Tibial artery (tissue), 4 donors: ENCODE results near the gene TTC13.

Source experiments
- DNase-seq, 2 donors: peaks; one replicate each; pipeline ENCODE4 v3.0.0-alpha.2; 2019
- H3K27ac ChIP-seq, 2 donors: fragments of 200-600 bp; sonication (generic) in 1 of 2; 1 replicate in 1 of 2; 2 replicates in 1 of 2; pipeline ENCODE4 v1.5.1; 2018 to 2019; ENCODE audit warnings: mild to moderate bottlenecking in 1 of 2
- H3K27me3 ChIP-seq, 2 donors: fragments of 200-600 bp; sonication (generic) in 1 of 2; one replicate each; pipeline versions ENCODE4 v1.5.1 to v1.6.0; 2016 to 2019
- H3K36me3 ChIP-seq, 3 donors: fragments of 200-600 bp; sonication (generic) in 2 of 3; one replicate each; pipeline ENCODE4 v1.5.1; 2016 to 2019; ENCODE audit warnings: mild to moderate bottlenecking in 2 of 3
- H3K4me1 ChIP-seq, 4 donors: fragments of 200-600 bp; sonication (generic) in 2 of 4; 1 replicate in 3 of 4; 2 replicates in 1 of 4; pipeline ENCODE4 v1.5.1; 2016 to 2019
- H3K4me3 ChIP-seq, 2 donors: fragments of 200-600 bp; sonication (generic) in 1 of 2; 1 replicate in 1 of 2; 2 replicates in 1 of 2; pipeline ENCODE4 v1.5.1; 2018 to 2019; ENCODE audit warnings: mild to moderate bottlenecking in 2 of 2
- H3K9me3 ChIP-seq, 3 donors: fragments of 200-600 bp; sonication (generic) in 1 of 3; one replicate each; pipeline ENCODE4 v1.5.1; 2016 to 2019
- CTCF ChIP-seq, 2 experiments: fragments of 200-600 bp in 1 of 2; fragments of 450-650 bp in 1 of 2; IDR thresholded peaks; one replicate each; pipeline ENCODE4 v1.5.1; 2017 to 2019; ENCODE audit warnings: antibody characterized with exemption in 2 of 2, mild to moderate bottlenecking in 1 of 2, moderate library complexity in 1 of 2
- intact Hi-C: fragments of 100-400 bp; cut with DNase I; formaldehyde crosslinking; loops from one replicate; pipeline ENCODE4 v1.15.0; 2023; ENCODE audit warnings: low total_unique reads

Gene TTC13

GRCh38 chr1:230894032-230894431 lies 84.6 kb downstream of the TTC13 start:
- intact Hi-C loops, result no loop called here
- no peak for TF ChIP-seq CTCF (IDR thresholded peaks at IDR 0.05)
- H3K27me3 ChIP-seq, result no peaks in the 10 kb centered on the region
- H3K27ac ChIP-seq, result no peak overlapping the region
- H3K4me3 ChIP-seq, result no peak overlapping the region
- H3K4me1 ChIP-seq, result peaks cover 0 to 29% (median 0%) of the 10 kb centered on the region in 4 donors
- no peaks in the 10 kb centered on the region for H3K36me3 ChIP-seq
- no peaks in the 10 kb centered on the region for H3K9me3 ChIP-seq
- DNase-seq, result no peak

GRCh38 chr1:230892018-230892491 lies 86.6 kb downstream of the TTC13 start:
- Histone ChIP-seq H3K4me3 (no peak overlapping the region), H3K4me1 (peaks cover 0 to 9% (median 0%) of the 10 kb centered on the region in 4 donors), H3K36me3 (no peaks in the 10 kb centered on the region), H3K9me3 (no peaks in the 10 kb centered on the region), H3K27me3 (no peaks in the 10 kb centered on the region), H3K27ac (no peak overlapping the region)
- no peak for TF ChIP-seq CTCF (IDR thresholded peaks at IDR 0.05)
- intact Hi-C loops, result no loop called here
- no peak for DNase-seq

- H3K27ac ChIP-seq, result no peak overlapping the region
- H3K36me3 ChIP-seq, result no peaks in the 10 kb centered on the region
- no peaks in the 10 kb centered on the region for H3K9me3 ChIP-seq
- TF ChIP-seq CTCF (IDR thresholded peaks at IDR 0.05), result no peak
- H3K4me1 ChIP-seq, result peaks cover 0 to 3% (median 0%) of the 10 kb centered on the region in 4 donors
- H3K4me3 ChIP-seq, result no peak overlapping the region
- intact Hi-C loops, result no loop called here
- H3K27me3 ChIP-seq, result no peaks in the 10 kb centered on the region
- no peak for DNase-seq
Observed at GRCh38 chr1:230891413-230891812, 87.2 kb downstream of the TTC13 start.

- intact Hi-C loops, result no loop called here
- DNase-seq, result no peak
- Histone ChIP-seq H3K27me3 (no peaks in the 10 kb centered on the region), H3K4me1 (peaks cover 0 to 4% (median 0%) of the 10 kb centered on the region in 4 donors), H3K36me3 (no peaks in the 10 kb centered on the region), H3K4me3 (no peak overlapping the region), H3K9me3 (peaks cover 0 to 11% (median 0%) of the 10 kb centered on the region in 3 donors), H3K27ac (no peak overlapping the region)
- no peak for TF ChIP-seq CTCF (IDR thresholded peaks at IDR 0.05)
Observed at GRCh38 chr1:230884646-230885045, 94.0 kb downstream of the TTC13 start.

- DNase-seq, result no peak
- Histone ChIP-seq H3K4me3 (no peak overlapping the region), H3K27me3 (no peaks in the 10 kb centered on the region), H3K36me3 (no peaks in the 10 kb centered on the region), H3K27ac (no peak overlapping the region), H3K9me3 (peaks cover 0 to 11% (median 0%) of the 10 kb centered on the region in 3 donors), H3K4me1 (peaks cover 0 to 8% (median 4%) of the 10 kb centered on the region in 4 donors)
- TF ChIP-seq CTCF (IDR thresholded peaks at IDR 0.05), result no peak
- intact Hi-C loops, result no loop called here
Observed at GRCh38 chr1:230883967-230884366, 94.7 kb downstream of the TTC13 start.

GRCh38 chr1:230879778-230880177 lies 98.9 kb downstream of the TTC13 start:
- intact Hi-C loops, result loop anchor here (5.0 kb wide), 1 partner anchor 33 kb away; no protein-coding TSS in a partner anchor
- Histone ChIP-seq H3K4me1 (peaks cover 0 to 21% (median 14%) of the 10 kb centered on the region in 4 donors), H3K9me3 (peaks cover 0 to 6% (median 0%) of the 10 kb centered on the region in 3 donors), H3K27ac (no peak overlapping the region), H3K4me3 (no peak overlapping the region), H3K36me3 (no peaks in the 10 kb centered on the region), H3K27me3 (no peaks in the 10 kb centered on the region)
- no peak for DNase-seq
- TF ChIP-seq CTCF (IDR thresholded peaks at IDR 0.05), result no peak
